Astrocyte (in vitro differentiated cells and primary cell): Measurements from ENCODE around the gene ZYG11B. TPM values are rescaled to one million over a fixed set of nuclear protein-coding genes. Genes with fewer than 3 reads are reported as not detected.
"Not testable (repeated sequence)": the region's sequence is repeated elsewhere in the genome, so short reads cannot be mapped to it uniquely, and the experiment has no call there.

ENCODE experiments used
- DNase-seq: peaks from one replicate; pipeline ENCODE4 v3.0.0-alpha.2; 2010; ENCODE audit warnings: low read depth
- FAIRE-seq: peaks from 2 replicates; lab custom pipeline; 2011; peaks lifted over from hg19 to GRCh38; lab: Jason Lieb, UNC
- H2AFZ ChIP-seq: 2 replicates; pipeline ENCODE4 v1.6.0; 2012; ENCODE audit warnings: low read depth, low read length, inconsistent platforms
- H3K27ac ChIP-seq: 2 replicates; pipeline ENCODE4 v1.5.1; 2011; ENCODE audit warnings: low read depth, low read length, inconsistent platforms
- H3K27me3 ChIP-seq: 2 replicates; pipeline ENCODE4 v1.6.0; 2011; ENCODE audit warnings: low read length, inconsistent platforms; ENCODE audit not compliant: insufficient read depth
- H3K36me3 ChIP-seq: 2 replicates; pipeline ENCODE4 v1.5.1; 2011; ENCODE audit warnings: low read length, inconsistent platforms; ENCODE audit not compliant: insufficient read depth
- H3K4me1 ChIP-seq: 2 replicates; pipeline ENCODE4 v1.5.1; 2011; ENCODE audit warnings: low read length, inconsistent platforms; ENCODE audit not compliant: insufficient read depth
- H3K4me2 ChIP-seq: 2 replicates; pipeline ENCODE4 v1.6.0; 2012; ENCODE audit warnings: low read length, inconsistent platforms
- H3K4me3 ChIP-seq: 2 replicates; pipeline ENCODE4 v1.5.1; 2011; ENCODE audit warnings: low read depth, mild to moderate bottlenecking, low read length, inconsistent platforms; ENCODE audit not compliant: insufficient read depth
- H3K79me2 ChIP-seq: 2 replicates; pipeline ENCODE4 v1.6.0; 2012; ENCODE audit warnings: mild to moderate bottlenecking, low read length, inconsistent platforms; ENCODE audit not compliant: insufficient read depth
- H3K9ac ChIP-seq: 2 replicates; pipeline ENCODE4 v1.6.0; 2012; ENCODE audit warnings: mild to moderate bottlenecking, low read length, inconsistent platforms
- H3K9me3 ChIP-seq: 2 replicates; pipeline ENCODE4 v1.5.1; 2012; ENCODE audit warnings: low read depth, mild to moderate bottlenecking, low read length, inconsistent platforms; ENCODE audit not compliant: insufficient read depth
- H4K20me1 ChIP-seq: 2 replicates; pipeline ENCODE4 v1.6.0; 2012; ENCODE audit warnings: low read length, inconsistent platforms; ENCODE audit not compliant: insufficient read depth
- H3K27ac Mint-ChIP-seq: one replicate; pipeline ENCODE4 v1.8.0; 2021; ENCODE audit warnings: mild to moderate bottlenecking, mixed read lengths; ENCODE audit not compliant: unreplicated experiment
- H3K27me3 Mint-ChIP-seq: one replicate; pipeline ENCODE4 v1.8.0; 2021; ENCODE audit warnings: low read depth, mixed read lengths; ENCODE audit not compliant: unreplicated experiment
- H3K36me3 Mint-ChIP-seq: one replicate; pipeline ENCODE4 v1.8.0; 2021; ENCODE audit warnings: low read depth, mixed read lengths; ENCODE audit not compliant: unreplicated experiment
- H3K4me1 Mint-ChIP-seq: one replicate; pipeline ENCODE4 v1.8.0; 2021; ENCODE audit warnings: low read depth, mixed read lengths; ENCODE audit not compliant: unreplicated experiment
- H3K4me3 Mint-ChIP-seq: one replicate; pipeline ENCODE4 v1.8.0; 2021; ENCODE audit warnings: mild to moderate bottlenecking, moderate library complexity, mixed read lengths; ENCODE audit not compliant: unreplicated experiment
- H3K9me3 Mint-ChIP-seq: one replicate; pipeline ENCODE4 v1.8.0; 2021; ENCODE audit warnings: mild to moderate bottlenecking, mixed read lengths; ENCODE audit not compliant: unreplicated experiment
- EZH2 ChIP-seq: IDR thresholded peaks from 2 replicates; pipeline ENCODE4 v1.6.1; 2012; ENCODE audit warnings: mild to moderate bottlenecking, low read length, inconsistent platforms; ENCODE audit not compliant: insufficient read depth
- total RNA-seq: library from RNA; stranded (reverse); gene quantifications from 2 replicates; pipeline ENCODE4 v1.2.1, GENCODE V29; 2021
- TF ChIP-seq, protein P1 (sequence below): IDR thresholded peaks from 2 replicates; pipeline ENCODE4 v1.5.1; 2011; ENCODE audit warnings: low read depth, mild to moderate bottlenecking, inconsistent platforms, low read length, moderate library complexity; ENCODE audit not compliant: insufficient read depth

Gene ZYG11B
- total RNA-seq, 1 donor from 2014 or later = 22.1 TPM

DNA sequence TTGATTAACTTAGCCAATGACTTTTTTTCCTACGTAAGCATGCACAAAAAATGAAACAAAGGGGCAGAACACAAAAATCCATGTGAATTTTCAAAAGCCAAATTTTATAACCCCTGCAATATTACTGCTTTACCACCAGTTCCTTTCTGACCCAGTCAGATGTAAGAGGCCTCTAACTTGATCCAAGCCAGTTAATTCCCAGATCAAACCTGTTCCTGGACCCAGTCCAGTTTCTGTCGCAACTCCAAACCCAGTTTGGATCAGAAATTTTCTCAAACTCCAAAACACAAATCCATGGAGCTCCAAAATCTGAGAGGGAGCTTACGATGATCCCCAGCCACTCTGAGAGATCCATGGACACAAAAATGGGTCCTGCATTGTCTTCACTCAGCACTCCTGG lies 108.5 kb downstream of the ZYG11B start:
- no peaks in the 10 kb centered on the region for H3K9me3 ChIP-seq
- H3K4me2 ChIP-seq = no peak overlapping the region
- Mint-ChIP-seq H3K27me3 (peaks cover 4% of the 10 kb centered on the region), H3K9me3 (no peaks in the 10 kb centered on the region), H3K4me3 (no peak overlapping the region), H3K36me3 (peaks cover 1% of the 10 kb centered on the region), H3K27ac (no peak overlapping the region), H3K4me1 (no peaks in the 10 kb centered on the region)
- no peak overlapping the region for H3K4me3 ChIP-seq
- H4K20me1 ChIP-seq = no peaks in the 10 kb centered on the region
- no peak overlapping the region for H3K27ac ChIP-seq
- no peaks in the 10 kb centered on the region for H3K4me1 ChIP-seq
- no peak for DNase-seq
- no peak for TF ChIP-seq EZH2
- TF ChIP-seq, protein P1, sequence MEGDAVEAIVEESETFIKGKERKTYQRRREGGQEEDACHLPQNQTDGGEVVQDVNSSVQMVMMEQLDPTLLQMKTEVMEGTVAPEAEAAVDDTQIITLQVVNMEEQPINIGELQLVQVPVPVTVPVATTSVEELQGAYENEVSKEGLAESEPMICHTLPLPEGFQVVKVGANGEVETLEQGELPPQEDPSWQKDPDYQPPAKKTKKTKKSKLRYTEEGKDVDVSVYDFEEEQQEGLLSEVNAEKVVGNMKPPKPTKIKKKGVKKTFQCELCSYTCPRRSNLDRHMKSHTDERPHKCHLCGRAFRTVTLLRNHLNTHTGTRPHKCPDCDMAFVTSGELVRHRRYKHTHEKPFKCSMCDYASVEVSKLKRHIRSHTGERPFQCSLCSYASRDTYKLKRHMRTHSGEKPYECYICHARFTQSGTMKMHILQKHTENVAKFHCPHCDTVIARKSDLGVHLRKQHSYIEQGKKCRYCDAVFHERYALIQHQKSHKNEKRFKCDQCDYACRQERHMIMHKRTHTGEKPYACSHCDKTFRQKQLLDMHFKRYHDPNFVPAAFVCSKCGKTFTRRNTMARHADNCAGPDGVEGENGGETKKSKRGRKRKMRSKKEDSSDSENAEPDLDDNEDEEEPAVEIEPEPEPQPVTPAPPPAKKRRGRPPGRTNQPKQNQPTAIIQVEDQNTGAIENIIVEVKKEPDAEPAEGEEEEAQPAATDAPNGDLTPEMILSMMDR = no peak
- H3K9ac ChIP-seq = no peak overlapping the region
- no peak overlapping the region for H2AFZ ChIP-seq
- no peaks in the 10 kb centered on the region for H3K27me3 ChIP-seq
- FAIRE-seq = no peak
- no peaks in the 10 kb centered on the region for H3K36me3 ChIP-seq
- no peaks in the 10 kb centered on the region for H3K79me2 ChIP-seq

DNA sequence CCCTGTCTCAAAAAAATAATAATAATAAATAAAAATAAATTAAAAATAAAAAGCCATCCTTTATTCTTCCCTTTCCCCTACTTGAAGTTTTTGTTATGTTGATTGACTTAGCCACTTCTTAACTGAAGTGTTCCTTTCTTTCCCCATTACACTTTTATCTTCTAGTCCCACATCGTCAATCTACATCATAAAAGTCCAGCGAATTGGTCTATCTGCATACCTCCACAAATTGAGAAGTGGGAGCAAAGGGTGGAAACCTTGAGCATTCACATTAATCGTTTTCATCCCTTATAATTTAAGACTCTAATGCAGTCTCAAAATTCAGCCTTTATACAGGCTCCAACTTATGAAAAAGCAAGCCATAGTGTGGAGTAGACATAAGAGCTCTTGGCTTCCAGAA lies 109.8 kb downstream of the ZYG11B start:
- no peaks in the 10 kb centered on the region for H3K4me1 Mint-ChIP-seq
- TF ChIP-seq, protein P1 = no peak
- H3K9ac ChIP-seq = no peak overlapping the region
- FAIRE-seq (no peak), DNase-seq (no peak)
- H3K79me2 ChIP-seq = no peaks in the 10 kb centered on the region
- no peak overlapping the region for H3K27ac ChIP-seq
- no peak overlapping the region for H3K4me3 ChIP-seq
- H3K27me3 ChIP-seq = no peaks in the 10 kb centered on the region
- H3K4me2 ChIP-seq = no peak overlapping the region
- H3K4me1 ChIP-seq = no peaks in the 10 kb centered on the region
- peaks cover 5% of the 10 kb centered on the region for H3K27me3 Mint-ChIP-seq
- no peaks in the 10 kb centered on the region for H3K36me3 ChIP-seq
- H3K36me3 Mint-ChIP-seq = peaks cover 1% of the 10 kb centered on the region
- no peak overlapping the region for H3K27ac Mint-ChIP-seq
- no peak overlapping the region for H3K4me3 Mint-ChIP-seq
- no peak overlapping the region for H2AFZ ChIP-seq
- no peaks in the 10 kb centered on the region for H3K9me3 Mint-ChIP-seq
- H4K20me1 ChIP-seq = no peaks in the 10 kb centered on the region
- no peaks in the 10 kb centered on the region for H3K9me3 ChIP-seq

DNA sequence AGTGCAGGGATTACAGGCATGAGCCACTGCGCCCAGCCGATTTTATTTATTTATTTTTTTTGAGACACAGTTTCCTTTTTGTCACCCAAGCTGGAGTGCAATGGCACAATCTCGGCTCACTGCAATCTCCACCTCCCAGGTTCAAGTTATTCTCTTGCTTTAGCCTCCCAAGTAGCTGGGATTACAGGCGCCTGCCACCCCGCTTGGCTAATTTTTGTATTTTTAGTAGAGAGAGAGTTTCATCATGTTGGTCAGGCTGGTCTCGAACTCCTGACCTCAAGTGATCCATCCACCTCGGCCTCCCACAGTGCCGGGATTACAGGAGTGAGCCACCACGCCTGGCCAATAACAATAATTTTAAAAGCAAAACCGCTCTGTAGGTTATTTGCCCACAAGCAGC lies 112.9 kb downstream of the ZYG11B start:
- not testable (repeated sequence) for H3K4me1 ChIP-seq, H3K27ac ChIP-seq, H3K27ac Mint-ChIP-seq, H3K9me3 ChIP-seq, H3K9ac ChIP-seq, H3K9me3 Mint-ChIP-seq, H3K4me3 ChIP-seq, H3K36me3 ChIP-seq, H3K79me2 ChIP-seq, H3K4me1 Mint-ChIP-seq, H3K4me2 ChIP-seq, DNase-seq, FAIRE-seq, H4K20me1 ChIP-seq, H2AFZ ChIP-seq, H3K4me3 Mint-ChIP-seq, H3K27me3 ChIP-seq, H3K36me3 Mint-ChIP-seq
- H3K27me3 Mint-ChIP-seq = peaks cover 21% of the 10 kb centered on the region
